ENCODE results near the gene WDR83.
A peak's percentile ranks its signal among the peaks of the same experiment; 100 is the strongest.
"Not testable (repeated sequence)": the region's sequence is repeated elsewhere in the genome, so short reads cannot be mapped to it uniquely, and the experiment has no call there.

The WDR83 gene

DNA sequence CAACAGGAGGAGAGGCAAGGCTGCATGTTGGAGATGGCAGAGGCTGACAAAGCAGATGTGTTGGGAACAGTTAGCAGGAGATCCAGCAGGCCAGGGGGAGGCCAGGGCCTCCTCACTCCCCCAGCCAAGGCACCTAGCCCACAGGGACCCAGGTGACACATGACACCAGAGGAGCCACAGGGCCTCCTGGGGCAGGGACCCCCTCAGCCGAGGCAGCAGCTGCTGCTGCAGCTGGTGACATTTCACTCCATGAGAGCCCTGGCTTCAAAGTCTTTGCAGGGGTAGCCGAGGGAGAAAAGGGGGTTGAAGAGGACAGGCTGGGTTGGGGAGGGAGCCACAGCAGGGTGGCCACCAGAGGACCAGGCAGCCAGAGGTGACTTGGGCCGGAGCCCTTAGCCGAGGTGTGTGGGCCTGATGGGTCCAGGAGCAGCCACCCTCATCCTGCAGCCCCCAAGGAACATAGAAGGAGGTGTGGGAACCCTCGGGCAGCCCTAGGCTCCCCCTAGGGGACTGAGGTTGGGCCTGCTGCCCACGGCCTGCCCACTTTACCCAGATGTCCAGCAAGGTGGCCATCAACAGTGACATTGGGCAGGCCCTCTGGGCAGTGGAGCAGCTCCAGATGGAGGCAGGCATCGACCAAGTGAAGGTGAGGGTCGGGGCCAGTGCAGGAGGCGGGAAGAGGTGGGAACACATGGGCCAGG is 21.0 kb downstream of the WDR83 start, which contains the start of gene GNG14:
Gene GNG14, plus strand, starts transcription at position 503 of the 701 bp plus-strand sequence. Its CDS starts 51 bp downstream, at position 554.
- no peak within 1 kb of the TSS for H3K9ac ChIP-seq (ENCODE audit: low read depth, low read length)

DNA sequence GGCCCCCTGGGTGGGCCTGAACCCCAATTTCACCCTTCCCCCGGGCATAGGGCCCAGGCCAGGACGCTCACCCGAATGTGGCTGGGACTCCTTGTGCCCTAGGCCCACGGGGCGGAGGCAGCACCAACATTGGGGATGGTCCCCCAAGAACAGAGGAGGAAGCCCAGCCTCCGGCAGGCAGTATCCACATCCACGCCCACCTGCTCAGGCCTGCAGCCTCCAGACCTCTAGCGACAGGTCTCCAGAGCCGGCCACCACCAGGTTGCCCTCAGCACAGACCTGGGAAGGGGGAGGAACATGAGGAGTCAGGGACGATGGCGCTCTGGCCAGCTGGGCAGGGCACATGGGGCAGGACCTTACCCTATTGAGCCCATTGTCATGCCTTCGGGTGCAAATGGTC is 22.4 kb downstream of the WDR83 start:
- Histone ChIP-seq H3K36me3 (ENCODE audit: control insufficient read depth, insufficient read depth, low read length) (no peaks in the 10 kb centered on the region), H3K9me3 (ENCODE audit: control insufficient read depth, insufficient read depth, low read length) (no peaks in the 10 kb centered on the region), H3K4me1 (ENCODE audit: control insufficient read depth, insufficient read depth, low read length) (no peaks in the 10 kb centered on the region), H3K4me3 (ENCODE audit: low read depth, low read length) (no peak overlapping the region), H3K27ac (ENCODE audit: low read depth, low read length) (no peak overlapping the region), H3K27me3 (ENCODE audit: control insufficient read depth, insufficient read depth, low read length) (no peaks in the 10 kb centered on the region), H3K9ac (ENCODE audit: low read depth, low read length) (no peak overlapping the region)

More for the DNA sequence above, 21.0 kb downstream of the WDR83 start, which contains the start of gene GNG14:
- no peaks in the 10 kb centered on the region for H3K27me3 ChIP-seq (ENCODE audit: control insufficient read depth, insufficient read depth, low read length)
- no peaks in the 10 kb centered on the region for H3K4me1 ChIP-seq (ENCODE audit: control insufficient read depth, insufficient read depth, low read length)
- H3K36me3 ChIP-seq (ENCODE audit: control insufficient read depth, insufficient read depth, low read length): no peaks in the 10 kb centered on the region
- no peak within 1 kb of the TSS for H3K4me3 ChIP-seq (ENCODE audit: low read depth, low read length)
- H3K27ac ChIP-seq (ENCODE audit: low read depth, low read length): no peak within 1 kb of the TSS
- no peaks in the 10 kb centered on the region for H3K9me3 ChIP-seq (ENCODE audit: control insufficient read depth, insufficient read depth, low read length)

GRCh38 chr19:12689581-12690216 is 23.1 kb downstream of the WDR83 start:
- H3K27me3 ChIP-seq (ENCODE audit: control insufficient read depth, insufficient read depth, low read length): no peaks in the 10 kb centered on the region
- H3K4me3 ChIP-seq (ENCODE audit: low read depth, low read length): no peak overlapping the region
- H3K4me1 ChIP-seq (ENCODE audit: control insufficient read depth, insufficient read depth, low read length): no peaks in the 10 kb centered on the region
- no peaks in the 10 kb centered on the region for H3K9me3 ChIP-seq (ENCODE audit: control insufficient read depth, insufficient read depth, low read length)
- H3K9ac ChIP-seq (ENCODE audit: low read depth, low read length): no peak overlapping the region
- no peaks in the 10 kb centered on the region for H3K36me3 ChIP-seq (ENCODE audit: control insufficient read depth, insufficient read depth, low read length)
- H3K27ac ChIP-seq (ENCODE audit: low read depth, low read length): no peak overlapping the region

GRCh38 chr19:12692960-12693359 is 26.4 kb downstream of the WDR83 start:
- Histone ChIP-seq H3K4me1 (ENCODE audit: control insufficient read depth, insufficient read depth, low read length) (peaks cover 4% of the 10 kb centered on the region), H3K9me3 (ENCODE audit: control insufficient read depth, insufficient read depth, low read length) (no peaks in the 10 kb centered on the region), H3K4me3 (ENCODE audit: low read depth, low read length) (no peak overlapping the region), H3K36me3 (ENCODE audit: control insufficient read depth, insufficient read depth, low read length) (peaks cover 2% of the 10 kb centered on the region; the same call in 1 of the 2 replicates), H3K9ac (ENCODE audit: low read depth, low read length) (no peak overlapping the region), H3K27me3 (ENCODE audit: control insufficient read depth, insufficient read depth, low read length) (no peaks in the 10 kb centered on the region), H3K27ac (ENCODE audit: low read depth, low read length) (no peak overlapping the region)

DNA sequence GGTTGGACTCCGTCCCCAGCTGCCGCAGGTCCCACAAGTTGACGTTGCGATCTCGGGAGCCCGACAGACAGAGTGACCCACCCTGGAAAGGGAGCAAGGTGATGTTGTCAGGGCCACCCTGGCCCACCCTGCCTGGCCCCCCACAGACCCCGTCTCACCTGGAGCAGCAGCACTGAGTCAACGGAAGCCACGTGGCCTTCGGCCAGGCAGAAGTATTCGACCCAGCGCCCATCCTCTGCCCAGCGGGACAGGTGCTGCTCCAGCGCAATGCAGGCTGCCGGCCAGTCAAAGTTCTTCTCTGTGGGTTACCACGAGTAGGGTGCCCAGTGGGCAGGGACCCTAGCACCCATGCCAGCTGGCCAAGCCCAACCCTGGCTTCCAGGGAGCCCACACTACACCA is 28.0 kb downstream of the WDR83 start:
- H3K4me1 ChIP-seq (ENCODE audit: control insufficient read depth, insufficient read depth, low read length): peaks cover 4% of the 10 kb centered on the region
- peaks cover 16% of the 10 kb centered on the region for H3K36me3 ChIP-seq (ENCODE audit: control insufficient read depth, insufficient read depth, low read length)
- no peaks in the 10 kb centered on the region for H3K9me3 ChIP-seq (ENCODE audit: control insufficient read depth, insufficient read depth, low read length)
- no peak overlapping the region for H3K27ac ChIP-seq (ENCODE audit: low read depth, low read length)
- no peak overlapping the region for H3K9ac ChIP-seq (ENCODE audit: low read depth, low read length)
- no peaks in the 10 kb centered on the region for H3K27me3 ChIP-seq (ENCODE audit: control insufficient read depth, insufficient read depth, low read length)
- H3K4me3 ChIP-seq (ENCODE audit: low read depth, low read length): no peak overlapping the region

DNA sequence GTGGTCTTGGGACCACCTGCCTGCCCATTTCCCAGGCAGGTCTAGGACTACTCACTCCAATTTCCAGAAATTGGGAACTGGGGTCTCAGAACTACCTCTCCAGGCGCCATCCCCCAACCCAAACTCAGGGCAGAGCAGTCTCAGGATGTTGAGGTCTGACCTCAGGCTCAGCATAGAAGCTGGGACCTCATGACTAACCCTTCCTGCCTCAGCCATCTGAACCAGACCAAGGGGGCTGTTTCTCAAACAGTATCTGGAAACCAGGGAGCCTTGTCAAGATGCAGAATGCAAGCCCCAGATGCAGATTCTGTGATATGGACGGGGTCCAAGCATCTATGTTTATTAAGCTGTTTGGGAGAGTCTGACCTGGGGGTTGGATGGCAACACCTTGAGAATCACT is 28.5 kb downstream of the WDR83 start:
- H3K36me3 ChIP-seq (ENCODE audit: control insufficient read depth, insufficient read depth, low read length): peaks cover 20% of the 10 kb centered on the region

DNA sequence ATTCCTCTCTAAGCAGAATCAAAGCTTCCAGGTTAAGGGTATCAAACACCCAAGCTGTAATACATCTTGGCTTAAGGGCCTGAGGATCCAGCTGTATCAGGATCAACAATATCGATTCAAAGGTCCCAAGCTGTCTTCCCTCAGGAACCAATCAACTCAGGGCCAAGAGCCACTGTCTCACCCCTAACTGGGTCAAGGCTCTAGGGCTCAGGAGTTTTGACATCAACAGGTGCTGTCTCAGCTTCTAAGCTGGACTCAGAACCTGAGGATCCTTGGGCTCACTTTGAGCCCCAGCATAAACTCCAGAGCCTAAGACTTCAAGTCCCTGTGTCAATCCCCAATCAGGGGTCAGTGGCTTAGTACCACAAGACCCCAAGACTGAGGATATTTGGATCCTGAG is 28.9 kb downstream of the WDR83 start:
- Histone ChIP-seq H3K27me3 (ENCODE audit: control insufficient read depth, insufficient read depth, low read length) (no peaks in the 10 kb centered on the region), H3K4me3 (ENCODE audit: low read depth, low read length) (peak overlapping the region; percentile 94), H3K27ac (ENCODE audit: low read depth, low read length) (no peak overlapping the region), H3K4me1 (ENCODE audit: control insufficient read depth, insufficient read depth, low read length) (peaks cover 4% of the 10 kb centered on the region), H3K9ac (ENCODE audit: low read depth, low read length) (no peak overlapping the region), H3K36me3 (ENCODE audit: control insufficient read depth, insufficient read depth, low read length) (peaks cover 23% of the 10 kb centered on the region), H3K9me3 (ENCODE audit: control insufficient read depth, insufficient read depth, low read length) (no peaks in the 10 kb centered on the region)

More for the DNA sequence above, 28.5 kb downstream of the WDR83 start:
- no peak overlapping the region for H3K9ac ChIP-seq (ENCODE audit: low read depth, low read length)
- H3K9me3 ChIP-seq (ENCODE audit: control insufficient read depth, insufficient read depth, low read length): no peaks in the 10 kb centered on the region
- H3K4me3 ChIP-seq (ENCODE audit: low read depth, low read length): no peak overlapping the region
- no peaks in the 10 kb centered on the region for H3K27me3 ChIP-seq (ENCODE audit: control insufficient read depth, insufficient read depth, low read length)
- peaks cover 4% of the 10 kb centered on the region for H3K4me1 ChIP-seq (ENCODE audit: control insufficient read depth, insufficient read depth, low read length)
- no peak overlapping the region for H3K27ac ChIP-seq (ENCODE audit: low read depth, low read length)

DNA sequence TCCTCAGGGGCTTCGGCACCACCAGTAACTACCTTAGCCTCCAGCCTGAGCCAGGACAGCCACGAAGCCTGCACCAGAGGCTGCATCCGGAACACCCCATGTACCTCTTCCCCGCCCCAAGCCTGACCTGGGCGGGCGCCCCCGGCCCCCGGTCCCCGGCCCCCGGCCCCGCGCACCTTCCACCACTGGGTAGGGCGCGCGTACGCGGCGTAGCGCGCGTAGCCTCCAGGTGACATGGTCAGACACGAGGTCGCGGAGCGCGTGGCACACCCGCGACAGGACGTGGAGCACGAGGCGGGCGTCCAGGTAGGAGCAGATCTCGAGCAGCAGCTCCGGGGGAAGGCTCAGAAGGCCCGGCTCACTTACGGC is 29.4 kb downstream of the WDR83 start:
- Histone ChIP-seq H3K36me3 (ENCODE audit: control insufficient read depth, insufficient read depth, low read length) (peaks cover 28% of the 10 kb centered on the region), H3K9ac (ENCODE audit: low read depth, low read length) (peak overlapping the region; percentile 66), H3K27me3 (ENCODE audit: control insufficient read depth, insufficient read depth, low read length) (no peaks in the 10 kb centered on the region), H3K27ac (ENCODE audit: low read depth, low read length) (peak overlapping the region; percentile 96), H3K9me3 (ENCODE audit: control insufficient read depth, insufficient read depth, low read length) (no peaks in the 10 kb centered on the region), H3K4me1 (ENCODE audit: control insufficient read depth, insufficient read depth, low read length) (peaks cover 4% of the 10 kb centered on the region), H3K4me3 (ENCODE audit: low read depth, low read length) (peak overlapping the region; percentile 94)

DNA sequence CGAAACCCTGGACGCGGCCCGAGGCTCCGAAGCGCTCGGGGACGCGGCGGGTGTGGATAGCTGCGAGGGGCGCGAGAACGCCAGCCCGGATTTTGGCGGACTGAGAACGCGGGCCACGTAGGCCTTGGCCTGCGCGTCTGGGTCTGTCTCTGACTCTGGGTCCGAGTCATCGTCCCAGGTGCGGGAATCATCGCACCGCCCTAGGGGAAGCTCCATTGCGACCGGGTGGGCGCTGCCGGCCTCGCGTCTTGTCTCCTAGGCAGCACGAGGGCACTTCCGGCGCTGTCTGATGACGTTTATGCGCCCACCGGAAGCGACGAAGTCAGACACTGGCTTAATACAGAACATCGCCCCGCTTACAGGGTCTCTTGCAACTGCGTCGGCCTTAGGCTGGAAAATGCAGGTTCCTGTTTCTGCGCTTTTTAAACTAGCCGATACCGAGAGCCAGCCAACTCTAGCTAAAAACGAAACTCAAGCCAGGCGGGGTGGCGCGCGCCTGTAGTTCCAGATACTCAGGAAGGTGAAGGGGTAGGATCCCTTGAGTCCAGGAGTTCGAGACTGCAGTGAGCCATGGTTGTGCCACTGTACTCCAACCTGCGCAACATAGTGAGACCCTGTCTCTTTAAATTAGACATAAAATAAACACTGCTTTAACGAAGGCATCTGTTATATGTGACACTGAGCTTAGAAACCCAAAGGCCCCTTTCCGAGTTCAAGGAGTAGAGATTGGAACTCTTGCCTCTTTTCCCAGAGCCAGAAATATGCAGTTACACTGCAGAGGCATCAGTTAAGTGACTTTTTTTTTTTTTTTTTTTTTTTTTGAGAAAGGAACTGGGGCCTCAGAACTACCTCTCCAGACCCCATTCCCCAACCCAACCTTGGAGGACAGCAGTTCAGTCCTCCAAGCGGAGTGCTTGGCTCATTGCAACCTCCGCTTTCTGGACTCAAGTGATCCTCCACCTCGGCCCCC is 30.0 kb downstream of the WDR83 start, which contains the start of gene FBXW9:
Gene FBXW9, minus strand, starts transcription at position 266 of the 970 bp plus-strand sequence. Its CDS starts 50 bp downstream, at position 216.
- peak within 1 kb of the TSS; percentile 68 for H3K9ac ChIP-seq (ENCODE audit: low read depth, low read length)
- peak within 1 kb of the TSS; percentile 94 for H3K4me3 ChIP-seq (ENCODE audit: low read depth, low read length)
- no peaks in the 10 kb centered on the region for H3K27me3 ChIP-seq (ENCODE audit: control insufficient read depth, insufficient read depth, low read length)
- H3K4me1 ChIP-seq (ENCODE audit: control insufficient read depth, insufficient read depth, low read length): peaks cover 4% of the 10 kb centered on the region
- peak within 1 kb of the TSS; percentile 96 for H3K27ac ChIP-seq (ENCODE audit: low read depth, low read length)
- H3K9me3 ChIP-seq (ENCODE audit: control insufficient read depth, insufficient read depth, low read length): no peaks in the 10 kb centered on the region
- peaks cover 34% of the 10 kb centered on the region for H3K36me3 ChIP-seq (ENCODE audit: control insufficient read depth, insufficient read depth, low read length)

- H3K27ac ChIP-seq (ENCODE audit: low read depth, low read length); H3K9ac ChIP-seq (ENCODE audit: low read depth, low read length); H3K4me1 ChIP-seq (ENCODE audit: control insufficient read depth, insufficient read depth, low read length); H3K27me3 ChIP-seq (ENCODE audit: control insufficient read depth, insufficient read depth, low read length); H3K9me3 ChIP-seq (ENCODE audit: control insufficient read depth, insufficient read depth, low read length): not testable (repeated sequence)
- H3K36me3 ChIP-seq (ENCODE audit: control insufficient read depth, insufficient read depth, low read length): peaks cover 42% of the 10 kb centered on the region
- H3K4me3 ChIP-seq (ENCODE audit: low read depth, low read length): peak overlapping the region; percentile 94
These were observed 30.8 kb downstream of the WDR83 start for GRCh38 chr19:12697425-12697824.
